HepG2 (cell line): Measurements from ENCODE around the gene POU3F1. TPM values are rescaled to one million over a fixed set of nuclear protein-coding genes. Genes with fewer than 3 reads are reported as not detected.

Source experiments
- ATM ChIP-seq: fragments of 450-650 bp; IDR thresholded peaks from 2 replicates; pipeline ENCODE4 v1.7.1; 2017; ENCODE audit warnings: mild to moderate bottlenecking, borderline replicate concordance
- HIVEP1 ChIP-seq: sonication (generic); formaldehyde crosslinking; IDR thresholded peaks from 2 replicates; pipeline ENCODE4 v1.4.0; 2020; ENCODE audit warnings: mild to moderate bottlenecking, missing genetic modification reagents
- MIER2 ChIP-seq: IDR thresholded peaks from 2 replicates; pipeline ENCODE4 v1.6.1; 2016; ENCODE audit warnings: missing biosample characterization, missing genetic modification reagents
- RXRB ChIP-seq: IDR thresholded peaks from 2 replicates; pipeline ENCODE4 v1.6.1; 2016; ENCODE audit warnings: borderline replicate concordance, missing genetic modification reagents, missing compliant biosample characterization
- SOX13 ChIP-seq, 3 experiments: fragments of 450-650 bp in 1 of 3; sonication (generic) in 1 of 3; formaldehyde crosslinking in 1 of 3; IDR thresholded peaks in 2 of 3; conservative IDR thresholded peaks in 1 of 3; 2 replicates each; pipeline versions ENCODE4 v1.5.0 to v1.6.1; 2016 to 2020; ENCODE audit warnings: antibody characterized with exemption in 1 of 3, mild to moderate bottlenecking in 1 of 3, missing compliant biosample characterization in 1 of 3, missing genetic modification reagents in 1 of 3, moderate library complexity in 1 of 3
- ZNF572 ChIP-seq: sonication (generic); formaldehyde crosslinking; IDR thresholded peaks from 2 replicates; pipeline ENCODE4 v1.5.1; 2020; ENCODE audit warnings: mild to moderate bottlenecking, missing genetic modification reagents
- ZNF773 ChIP-seq: sonication (generic); formaldehyde crosslinking; IDR thresholded peaks from 2 replicates; pipeline ENCODE4 v1.4.0; 2020; ENCODE audit warnings: missing genetic modification reagents, borderline replicate concordance
- polyA plus RNA-seq, 8 experiments: library from polyadenylated mRNA; depleted of rRNA in 3 of 8; stranded (reverse) in 7 of 8; unstranded in 1 of 8; fragments of >200 nt; fragmentation: Illumina TruSeq in 4 of 8; extraction: Trizol in 4 of 8; gene quantifications; 2 replicates each; pipeline versions ENCODE4 v1.2.1 to v1.2.3, GENCODE V29; 2011 to 2016; ENCODE audit warnings: low read depth in 4 of 8, missing spikeins in 1 of 8, mixed read lengths in 1 of 8; ENCODE audit not compliant: insufficient read depth in 1 of 8
- total RNA-seq, 5 experiments: library from RNA; depleted of rRNA; stranded (reverse); fragments of >200 nt; fragmentation: Illumina TruSeq; extraction: Trizol; gene quantifications; 2 replicates each; pipeline ENCODE4 v1.2.3, GENCODE V29; 2016; ENCODE audit warnings: low read depth in 1 of 5
- TF ChIP-seq, protein P1 (sequence below): fragments of 450-650 bp; IDR thresholded peaks from 2 replicates; pipeline ENCODE4 v1.6.1; 2017
- TF ChIP-seq, protein P2 (sequence below): sonication (generic); formaldehyde crosslinking; IDR thresholded peaks from 2 replicates; pipeline ENCODE4 v1.4.0; 2020; ENCODE audit warnings: missing genetic modification reagents

Gene POU3F1
- total and polyA plus RNA-seq, 2 of the 13 experiments (the other 11 are each of a cell fraction or from before 2014, with no cell fraction given): not detected

DNA sequence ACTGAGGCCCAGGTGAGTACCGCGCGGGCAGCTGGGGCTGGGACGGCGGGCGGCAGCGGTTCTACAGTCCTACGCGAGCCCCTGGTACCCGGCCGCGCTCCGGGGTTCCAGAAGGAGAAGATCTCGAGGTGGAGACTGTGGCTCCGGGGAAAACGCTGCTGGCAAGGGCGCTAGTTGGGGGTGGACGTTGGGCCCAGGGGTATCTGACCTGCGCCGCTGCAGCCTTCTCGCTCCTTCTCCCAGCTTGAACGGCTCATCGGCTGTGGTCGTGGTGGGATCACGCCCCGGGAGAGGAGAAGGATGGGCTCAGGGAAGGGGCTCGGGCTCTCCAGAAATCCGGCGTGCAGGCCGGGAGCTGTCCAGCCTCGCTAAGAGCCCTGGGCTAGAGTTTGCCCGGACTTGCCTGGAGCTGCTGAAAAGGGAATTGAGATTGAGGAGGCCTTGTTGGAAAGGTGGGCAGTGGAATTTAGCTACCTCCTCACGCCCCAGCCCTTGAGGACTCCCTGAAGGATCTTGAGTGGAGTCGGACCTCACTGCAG, 1.1 kb upstream of the POU3F1 start (continued):
- TF ChIP-seq SOX13 (IDR thresholded peaks at IDR 0.05) (no peak), SOX13 (CRISPR knock-in tag; conservative IDR thresholded peaks at IDR 0.05 in 1 of 2, IDR thresholded peaks at IDR 0.05 in 1 of 2) (0 out of 4 replicates have a peak, but pooled peaks of 1 of the 2 experiments have one; percentile 8), ZNF773 (CRISPR knock-in tag) (0 out of 2 replicates have a peak, but pooled peaks have one; percentile 4), HIVEP1 (CRISPR knock-in tag) (no peak), ZNF572 (CRISPR knock-in tag) (no peak), MIER2 (CRISPR knock-in tag) (peak; percentile 86), RXRB (CRISPR knock-in tag) (no peak), ATM (no peak)
- TF ChIP-seq, protein P1, sequence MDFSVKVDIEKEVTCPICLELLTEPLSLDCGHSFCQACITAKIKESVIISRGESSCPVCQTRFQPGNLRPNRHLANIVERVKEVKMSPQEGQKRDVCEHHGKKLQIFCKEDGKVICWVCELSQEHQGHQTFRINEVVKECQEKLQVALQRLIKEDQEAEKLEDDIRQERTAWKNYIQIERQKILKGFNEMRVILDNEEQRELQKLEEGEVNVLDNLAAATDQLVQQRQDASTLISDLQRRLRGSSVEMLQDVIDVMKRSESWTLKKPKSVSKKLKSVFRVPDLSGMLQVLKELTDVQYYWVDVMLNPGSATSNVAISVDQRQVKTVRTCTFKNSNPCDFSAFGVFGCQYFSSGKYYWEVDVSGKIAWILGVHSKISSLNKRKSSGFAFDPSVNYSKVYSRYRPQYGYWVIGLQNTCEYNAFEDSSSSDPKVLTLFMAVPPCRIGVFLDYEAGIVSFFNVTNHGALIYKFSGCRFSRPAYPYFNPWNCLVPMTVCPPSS: no peak
- TF ChIP-seq, protein P2, sequence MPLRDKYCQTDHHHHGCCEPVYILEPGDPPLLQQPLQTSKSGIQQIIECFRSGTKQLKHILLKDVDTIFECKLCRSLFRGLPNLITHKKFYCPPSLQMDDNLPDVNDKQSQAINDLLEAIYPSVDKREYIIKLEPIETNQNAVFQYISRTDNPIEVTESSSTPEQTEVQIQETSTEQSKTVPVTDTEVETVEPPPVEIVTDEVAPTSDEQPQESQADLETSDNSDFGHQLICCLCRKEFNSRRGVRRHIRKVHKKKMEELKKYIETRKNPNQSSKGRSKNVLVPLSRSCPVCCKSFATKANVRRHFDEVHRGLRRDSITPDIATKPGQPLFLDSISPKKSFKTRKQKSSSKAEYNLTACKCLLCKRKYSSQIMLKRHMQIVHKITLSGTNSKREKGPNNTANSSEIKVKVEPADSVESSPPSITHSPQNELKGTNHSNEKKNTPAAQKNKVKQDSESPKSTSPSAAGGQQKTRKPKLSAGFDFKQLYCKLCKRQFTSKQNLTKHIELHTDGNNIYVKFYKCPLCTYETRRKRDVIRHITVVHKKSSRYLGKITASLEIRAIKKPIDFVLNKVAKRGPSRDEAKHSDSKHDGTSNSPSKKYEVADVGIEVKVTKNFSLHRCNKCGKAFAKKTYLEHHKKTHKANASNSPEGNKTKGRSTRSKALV: peak; percentile 72
